ENCODE results near the gene MEF2D. TPM values are rescaled to one million over a fixed set of nuclear protein-coding genes. Genes with fewer than 3 reads are reported as not detected.

Gene MEF2D
- total RNA-seq, 2 experiments from 2014 or later, result 155 to 162 TPM

DNA sequence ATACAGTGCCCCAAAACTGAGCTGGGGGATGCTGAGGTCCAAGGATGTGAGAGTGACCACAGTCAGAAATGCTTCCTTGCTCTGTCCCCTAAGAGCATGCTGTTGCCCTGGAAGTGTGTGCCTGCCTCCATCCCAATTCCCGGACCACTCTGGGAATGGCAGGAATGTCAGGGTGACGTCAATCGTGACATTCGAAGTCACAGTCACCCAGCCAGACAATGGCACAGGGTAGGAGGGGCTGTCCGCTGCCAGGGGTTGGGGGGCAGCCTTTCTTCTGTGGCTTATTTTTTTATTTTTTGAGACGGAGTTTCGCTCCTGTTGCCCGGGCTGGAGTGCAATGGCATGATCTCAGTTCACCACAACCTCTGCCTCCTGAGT lies 22.3 kb downstream of the MEF2D start:
- Histone ChIP-seq H3K9me3 (ENCODE audit: control insufficient read depth in 1 of 2, insufficient read depth in 1 of 2, low read length in 2 of 2) (no peaks in the 10 kb centered on the region), H3K4me1 (ENCODE audit: insufficient read depth, low read length) (peaks cover 33% of the 10 kb centered on the region), H3K27ac (ENCODE audit: low read depth in 1 of 2, low read length in 2 of 2) (no peak overlapping the region), H3K36me3 (ENCODE audit: insufficient read depth, low read length) (peaks cover 99% of the 10 kb centered on the region), H3K27me3 (ENCODE audit: control insufficient read depth in 1 of 2, insufficient read depth in 2 of 2, low read length in 2 of 2) (no peaks in the 10 kb centered on the region), H3K4me3 (ENCODE audit: low read length) (no peak overlapping the region)
- Mint-ChIP-seq H3K36me3 (ENCODE audit: low read depth) (peaks cover 97% of the 10 kb centered on the region), H3K4me1 (ENCODE audit: low read depth) (peaks cover 40% of the 10 kb centered on the region), H3K27ac (no peak overlapping the region), H3K4me3 (no peak overlapping the region), H3K27me3 (no peaks in the 10 kb centered on the region), H3K9me3 (no peaks in the 10 kb centered on the region)
- intact Hi-C loops (cut with DNase I, micrococcal nuclease), result no loop called here
- TF ChIP-seq, protein P1, sequence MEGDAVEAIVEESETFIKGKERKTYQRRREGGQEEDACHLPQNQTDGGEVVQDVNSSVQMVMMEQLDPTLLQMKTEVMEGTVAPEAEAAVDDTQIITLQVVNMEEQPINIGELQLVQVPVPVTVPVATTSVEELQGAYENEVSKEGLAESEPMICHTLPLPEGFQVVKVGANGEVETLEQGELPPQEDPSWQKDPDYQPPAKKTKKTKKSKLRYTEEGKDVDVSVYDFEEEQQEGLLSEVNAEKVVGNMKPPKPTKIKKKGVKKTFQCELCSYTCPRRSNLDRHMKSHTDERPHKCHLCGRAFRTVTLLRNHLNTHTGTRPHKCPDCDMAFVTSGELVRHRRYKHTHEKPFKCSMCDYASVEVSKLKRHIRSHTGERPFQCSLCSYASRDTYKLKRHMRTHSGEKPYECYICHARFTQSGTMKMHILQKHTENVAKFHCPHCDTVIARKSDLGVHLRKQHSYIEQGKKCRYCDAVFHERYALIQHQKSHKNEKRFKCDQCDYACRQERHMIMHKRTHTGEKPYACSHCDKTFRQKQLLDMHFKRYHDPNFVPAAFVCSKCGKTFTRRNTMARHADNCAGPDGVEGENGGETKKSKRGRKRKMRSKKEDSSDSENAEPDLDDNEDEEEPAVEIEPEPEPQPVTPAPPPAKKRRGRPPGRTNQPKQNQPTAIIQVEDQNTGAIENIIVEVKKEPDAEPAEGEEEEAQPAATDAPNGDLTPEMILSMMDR (IDR thresholded peaks at IDR 0.05), result no peak
- no peak for ATAC-seq (ENCODE audit: poor library complexity)
- ChIA-PET POLR2A (interaction anchor here (1.4 kb wide), 1 partner anchor 113 kb away, joined by 3 read pairs; the partner anchor contains the start of gene NAXE), CTCF (no interaction called here)
- no peak for DNase-seq

DNA sequence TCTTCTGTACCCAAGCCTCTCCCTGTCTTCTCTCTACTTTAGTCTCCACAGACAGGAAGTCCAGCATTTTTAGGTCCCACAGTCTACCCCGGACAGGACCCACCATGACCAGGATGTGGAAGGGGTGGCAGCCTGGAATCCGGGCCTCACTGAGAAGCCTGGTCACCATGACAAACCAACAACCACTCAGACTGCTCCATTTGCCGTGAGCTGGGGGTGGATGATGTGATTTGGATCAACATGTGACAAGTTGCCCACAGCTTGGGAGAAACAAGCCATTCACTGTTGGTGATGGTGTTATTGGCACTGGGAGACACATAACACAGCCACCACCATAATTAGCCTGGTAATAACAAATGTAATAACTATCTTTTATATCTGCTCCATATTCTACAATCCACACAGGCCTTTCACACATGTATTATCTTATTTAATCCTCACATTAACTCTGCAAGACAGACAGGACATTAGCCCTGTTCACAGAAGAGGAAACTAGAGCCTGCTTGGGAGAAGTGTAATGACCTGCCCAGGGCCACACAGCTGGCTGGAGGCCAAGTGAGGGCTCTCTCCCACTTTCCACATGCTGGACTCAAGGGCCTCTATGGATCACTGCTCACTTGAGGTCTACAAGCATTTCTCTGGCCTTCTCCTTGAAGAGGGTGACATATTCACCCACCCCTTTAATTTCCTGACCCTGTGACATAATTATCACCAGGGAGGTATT lies 22.9 kb downstream of the MEF2D start:
- intact Hi-C loops (cut with DNase I, micrococcal nuclease), result loop anchor here in 1 of 2 experiments (2.0 kb wide), 1 partner anchor 19 kb away; no protein-coding TSS in a partner anchor
- Mint-ChIP-seq H3K36me3 (ENCODE audit: low read depth) (peaks cover 97% of the 10 kb centered on the region), H3K27ac (peak overlapping the region; percentile 39), H3K4me3 (no peak overlapping the region), H3K4me1 (ENCODE audit: low read depth) (peaks cover 34% of the 10 kb centered on the region), H3K9me3 (no peaks in the 10 kb centered on the region), H3K27me3 (no peaks in the 10 kb centered on the region)
- Histone ChIP-seq H3K4me1 (ENCODE audit: insufficient read depth, low read length) (peaks cover 31% of the 10 kb centered on the region), H3K36me3 (ENCODE audit: insufficient read depth, low read length) (peaks cover 98% of the 10 kb centered on the region), H3K4me3 (ENCODE audit: low read length) (no peak overlapping the region), H3K9me3 (ENCODE audit: control insufficient read depth in 1 of 2, insufficient read depth in 1 of 2, low read length in 2 of 2) (no peaks in the 10 kb centered on the region), H3K27ac (ENCODE audit: low read depth in 1 of 2, low read length in 2 of 2) (no peak overlapping the region), H3K27me3 (ENCODE audit: control insufficient read depth in 1 of 2, insufficient read depth in 2 of 2, low read length in 2 of 2) (no peaks in the 10 kb centered on the region)
- ATAC-seq (ENCODE audit: poor library complexity), result no peak
- DNase-seq, result no peak
- ChIA-PET POLR2A (interaction anchor here (1.4 kb wide), 2 partner anchors 23 to 114 kb away, joined by 3 to 6 read pairs; partner anchors contain the start of genes MEF2D and NAXE), CTCF (no interaction called here)
- TF ChIP-seq, protein P1 (IDR thresholded peaks at IDR 0.05), result no peak

DNA sequence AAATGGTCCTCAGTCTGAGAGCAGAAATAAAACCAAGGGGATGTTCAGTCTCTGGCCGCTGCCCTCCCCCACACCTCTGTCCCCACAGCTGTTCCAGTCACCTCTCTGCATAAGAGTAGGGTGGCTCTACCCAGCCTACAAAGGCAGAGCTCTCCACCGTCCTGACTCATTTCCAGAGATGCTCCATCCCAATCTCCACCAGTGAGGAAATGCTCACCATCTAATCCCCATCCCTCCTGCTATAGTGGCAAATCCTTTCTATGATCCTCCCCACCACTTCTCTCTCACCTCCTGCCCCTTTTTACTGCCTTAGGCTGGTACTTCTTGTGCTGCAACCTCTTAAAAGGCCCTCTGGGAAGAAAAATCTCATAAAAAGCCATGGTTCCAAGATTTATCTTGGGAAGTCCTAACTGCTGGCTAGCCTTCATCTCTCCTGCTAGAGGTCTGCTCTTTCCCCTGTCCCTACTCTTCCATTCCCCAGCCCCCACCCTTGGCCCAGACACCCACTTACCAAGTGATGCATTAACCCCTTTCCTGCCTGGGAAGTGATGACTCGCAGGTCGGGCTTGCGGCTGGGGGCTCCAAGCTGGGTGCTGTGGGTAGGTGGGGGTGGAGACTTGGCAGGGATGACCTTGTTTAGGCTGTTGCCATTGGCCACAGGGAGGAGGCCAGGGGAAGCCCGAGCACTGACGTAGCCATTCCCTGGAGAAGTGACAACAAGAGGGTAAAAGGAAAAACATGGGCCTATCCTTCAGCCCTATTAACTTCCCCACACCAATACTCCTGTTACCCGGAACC lies 23.9 kb downstream of the MEF2D start:
- POLR2A ChIA-PET, result interaction anchor here (1.4 to 1.5 kb wide), 2 partner anchors 13 to 24 kb away, joined by 3 to 6 read pairs; partner anchors contain the start of gene MEF2D
- Mint-ChIP-seq H3K27ac (peak overlapping the region; percentile 39), H3K9me3 (no peaks in the 10 kb centered on the region), H3K4me1 (ENCODE audit: low read depth) (peaks cover 24% of the 10 kb centered on the region), H3K27me3 (no peaks in the 10 kb centered on the region), H3K4me3 (no peak overlapping the region), H3K36me3 (ENCODE audit: low read depth) (peaks cover 97% of the 10 kb centered on the region)
- ATAC-seq (ENCODE audit: poor library complexity) (no peak), DNase-seq (no peak)
- Histone ChIP-seq H3K36me3 (ENCODE audit: insufficient read depth, low read length) (peaks cover 95% of the 10 kb centered on the region), H3K4me1 (ENCODE audit: insufficient read depth, low read length) (peaks cover 21% of the 10 kb centered on the region), H3K9me3 (ENCODE audit: control insufficient read depth in 1 of 2, insufficient read depth in 1 of 2, low read length in 2 of 2) (no peaks in the 10 kb centered on the region), H3K27ac (ENCODE audit: low read depth in 1 of 2, low read length in 2 of 2) (no peak overlapping the region), H3K4me3 (ENCODE audit: low read length) (no peak overlapping the region), H3K27me3 (ENCODE audit: control insufficient read depth in 1 of 2, insufficient read depth in 2 of 2, low read length in 2 of 2) (no peaks in the 10 kb centered on the region)
- CTCF ChIA-PET, result interaction anchor here (0.5 kb wide), 1 partner anchor 72 kb away, joined by 3 read pairs; no protein-coding TSS in a partner anchor
- TF ChIP-seq, protein P1 (IDR thresholded peaks at IDR 0.05), result no peak
- intact Hi-C loops (cut with DNase I, micrococcal nuclease), result loop anchor here in 1 of 2 experiments (2.0 kb wide), 1 partner anchor 18 kb away; no protein-coding TSS in a partner anchor

Measured in CD4-positive, alpha-beta T cell (primary cell).